ENCODE data around the gene PRDM11.

DNA sequence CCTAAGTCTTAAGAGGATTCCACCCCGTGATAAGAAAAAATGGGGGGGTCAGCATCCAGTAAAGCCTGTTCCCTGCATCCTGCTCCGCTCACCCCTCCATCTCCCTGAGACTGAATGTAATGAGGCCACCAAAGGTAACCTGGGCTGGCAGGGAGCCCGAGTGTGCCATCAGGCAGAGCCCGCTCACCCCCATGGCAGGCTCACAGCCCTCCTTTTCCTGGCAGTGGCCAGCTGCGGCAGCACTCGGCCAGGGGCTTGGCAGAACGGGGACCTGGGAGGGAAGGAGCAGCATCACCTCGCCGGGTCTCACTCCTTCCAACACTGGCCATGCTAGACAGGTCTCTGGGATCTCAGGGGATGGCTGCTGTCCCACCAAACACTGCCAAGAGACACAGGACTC lies 64.4 kb downstream of the PRDM11 start:
- TF ChIP-seq, protein P1, sequence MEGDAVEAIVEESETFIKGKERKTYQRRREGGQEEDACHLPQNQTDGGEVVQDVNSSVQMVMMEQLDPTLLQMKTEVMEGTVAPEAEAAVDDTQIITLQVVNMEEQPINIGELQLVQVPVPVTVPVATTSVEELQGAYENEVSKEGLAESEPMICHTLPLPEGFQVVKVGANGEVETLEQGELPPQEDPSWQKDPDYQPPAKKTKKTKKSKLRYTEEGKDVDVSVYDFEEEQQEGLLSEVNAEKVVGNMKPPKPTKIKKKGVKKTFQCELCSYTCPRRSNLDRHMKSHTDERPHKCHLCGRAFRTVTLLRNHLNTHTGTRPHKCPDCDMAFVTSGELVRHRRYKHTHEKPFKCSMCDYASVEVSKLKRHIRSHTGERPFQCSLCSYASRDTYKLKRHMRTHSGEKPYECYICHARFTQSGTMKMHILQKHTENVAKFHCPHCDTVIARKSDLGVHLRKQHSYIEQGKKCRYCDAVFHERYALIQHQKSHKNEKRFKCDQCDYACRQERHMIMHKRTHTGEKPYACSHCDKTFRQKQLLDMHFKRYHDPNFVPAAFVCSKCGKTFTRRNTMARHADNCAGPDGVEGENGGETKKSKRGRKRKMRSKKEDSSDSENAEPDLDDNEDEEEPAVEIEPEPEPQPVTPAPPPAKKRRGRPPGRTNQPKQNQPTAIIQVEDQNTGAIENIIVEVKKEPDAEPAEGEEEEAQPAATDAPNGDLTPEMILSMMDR (IDR thresholded peaks at IDR 0.05): no peak
- no peak for TF ChIP-seq POLR2A (IDR thresholded peaks at IDR 0.05)
- no peak for TF ChIP-seq EP300 (IDR thresholded peaks at IDR 0.05)
